Kidney tubule cell (primary cell): ENCODE results near the gene C4A.
A peak's percentile ranks its signal among the peaks of the same experiment; 100 is the strongest.
"Not testable (repeated sequence)": the region's sequence is repeated elsewhere in the genome, so short reads cannot be mapped to it uniquely, and the experiment has no call there.

Source experiments
- DNase-seq: peaks from one replicate; pipeline ENCODE4 v3.0.0-alpha.2; 2018; ENCODE audit warnings: low spot score

Gene C4A

DNA sequence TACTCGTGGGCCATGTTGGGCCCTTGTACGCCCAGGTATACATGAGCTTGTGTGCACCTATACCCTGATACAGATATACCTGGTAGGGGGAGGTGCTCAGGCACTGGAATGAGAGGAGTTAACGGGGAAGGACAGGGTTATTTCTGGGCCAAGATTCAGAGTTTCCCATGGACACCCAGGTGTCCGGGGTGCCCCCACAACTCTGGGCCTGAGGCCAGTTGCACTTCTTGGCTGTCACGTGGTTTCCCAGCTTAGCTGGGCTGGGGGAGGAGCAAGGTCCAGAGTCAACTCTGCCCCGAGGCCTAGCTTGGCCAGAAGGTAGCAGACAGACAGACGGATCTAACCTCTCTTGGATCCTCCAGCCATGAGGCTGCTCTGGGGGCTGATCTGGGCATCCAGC, at the start of gene C4A:
Gene C4A (plus strand): TSS at position 314 of the 400 bp plus-strand sequence. CDS start 51 bp downstream, at position 365.
- not testable (repeated sequence) for DNase-seq

DNA sequence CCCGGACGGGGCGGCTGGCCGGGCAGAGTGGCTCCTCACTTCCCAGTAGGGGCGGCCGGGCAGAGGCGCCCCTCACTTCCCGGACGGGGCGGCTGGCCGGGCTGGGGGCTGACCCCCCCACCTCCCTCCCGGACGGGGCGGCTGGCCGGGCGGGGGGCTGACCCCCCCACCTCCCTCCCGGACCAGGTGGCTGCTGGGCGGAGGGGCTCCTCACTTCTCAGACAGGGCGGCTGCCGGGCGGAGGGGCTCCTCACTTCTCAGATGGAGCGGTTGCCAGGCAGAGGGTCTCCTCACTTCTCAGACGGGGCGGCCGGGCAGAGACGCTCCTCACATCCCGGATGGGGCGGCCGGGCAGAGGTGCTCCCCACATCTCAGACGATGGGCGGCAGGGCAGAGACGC, 49.7 kb upstream of the C4A start:
- DNase-seq = not testable (repeated sequence)

- DNase-seq = no peak
These were observed 48.3 kb upstream of the C4A start for GRCh38 chr6:31933537-31933936.

GRCh38 chr6:31935021-31935420, 46.8 kb upstream of the C4A start:
- no peak for DNase-seq

GRCh38 chr6:31935823-31936222, 46.0 kb upstream of the C4A start:
- no peak for DNase-seq

GRCh38 chr6:31940256-31940664, 41.6 kb upstream of the C4A start:
- peak; percentile 67 for DNase-seq

DNA sequence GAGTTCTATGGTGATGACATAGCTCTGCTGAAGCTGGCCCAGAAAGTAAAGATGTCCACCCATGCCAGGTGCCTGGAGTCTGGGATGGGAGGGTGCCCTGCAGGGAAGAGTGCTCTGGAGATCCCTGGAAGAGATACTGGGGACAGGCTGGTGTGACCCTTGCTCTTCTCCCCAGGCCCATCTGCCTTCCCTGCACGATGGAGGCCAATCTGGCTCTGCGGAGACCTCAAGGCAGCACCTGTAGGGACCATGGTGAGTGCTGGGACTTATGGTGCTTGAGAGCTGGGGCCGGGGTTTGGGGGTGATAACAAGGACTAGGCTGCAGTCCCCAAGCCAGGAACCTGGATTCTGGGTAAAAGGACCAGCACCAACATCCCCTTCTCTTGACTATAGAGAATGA, 38.1 kb upstream of the C4A start:
- DNase-seq = no peak

- no peak for DNase-seq
These were observed 36.7 kb upstream of the C4A start for GRCh38 chr6:31945154-31945506.

GRCh38 chr6:31945507-31946369, 36.1 kb upstream of the C4A start, which contains the start of gene CFB:
Gene CFB, plus strand, starts transcription at chr6:31946095. Its CDS starts 127 bp downstream, at chr6:31946222.
- peak; percentile 91 for DNase-seq

DNA sequence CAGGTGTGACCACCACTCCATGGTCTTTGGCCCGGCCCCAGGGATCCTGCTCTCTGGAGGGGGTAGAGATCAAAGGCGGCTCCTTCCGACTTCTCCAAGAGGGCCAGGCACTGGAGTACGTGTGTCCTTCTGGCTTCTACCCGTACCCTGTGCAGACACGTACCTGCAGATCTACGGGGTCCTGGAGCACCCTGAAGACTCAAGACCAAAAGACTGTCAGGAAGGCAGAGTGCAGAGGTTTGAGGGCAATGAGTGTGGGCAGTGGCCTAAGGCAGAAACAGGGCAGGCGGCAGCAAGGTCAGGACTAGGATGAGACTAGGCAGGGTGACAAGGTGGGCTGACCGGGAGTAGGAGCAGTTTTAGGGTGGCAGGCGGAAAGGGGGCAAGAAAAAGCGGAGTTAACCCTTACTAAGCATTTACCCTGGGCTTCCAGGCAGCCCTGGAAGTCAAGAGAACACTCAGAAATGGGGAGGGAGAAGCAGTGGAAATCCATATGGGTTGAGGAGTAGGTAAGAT, 35.4 kb upstream of the C4A start:
- DNase-seq = no peak

DNA sequence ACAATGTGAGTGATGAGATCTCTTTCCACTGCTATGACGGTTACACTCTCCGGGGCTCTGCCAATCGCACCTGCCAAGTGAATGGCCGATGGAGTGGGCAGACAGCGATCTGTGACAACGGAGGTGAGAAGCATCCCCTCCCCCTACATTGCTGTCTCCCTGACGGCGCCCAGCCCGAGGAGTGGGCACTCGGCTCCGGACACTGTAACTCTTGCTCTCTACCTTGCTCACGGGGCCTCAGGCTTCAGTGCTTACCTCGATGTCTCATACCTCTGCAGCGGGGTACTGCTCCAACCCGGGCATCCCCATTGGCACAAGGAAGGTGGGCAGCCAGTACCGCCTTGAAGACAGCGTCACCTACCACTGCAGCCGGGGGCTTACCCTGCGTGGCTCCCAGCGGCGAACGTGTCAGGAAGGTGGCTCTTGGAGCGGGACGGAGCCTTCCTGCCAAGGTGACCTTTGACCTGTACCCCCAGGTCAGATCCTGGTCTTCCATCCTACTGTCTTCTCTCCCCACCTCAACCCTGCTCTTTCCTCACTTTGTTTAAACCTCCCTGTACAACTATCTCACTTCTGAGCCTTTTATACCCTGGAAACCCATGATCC, 34.7 kb upstream of the C4A start:
- no peak for DNase-seq

DNA sequence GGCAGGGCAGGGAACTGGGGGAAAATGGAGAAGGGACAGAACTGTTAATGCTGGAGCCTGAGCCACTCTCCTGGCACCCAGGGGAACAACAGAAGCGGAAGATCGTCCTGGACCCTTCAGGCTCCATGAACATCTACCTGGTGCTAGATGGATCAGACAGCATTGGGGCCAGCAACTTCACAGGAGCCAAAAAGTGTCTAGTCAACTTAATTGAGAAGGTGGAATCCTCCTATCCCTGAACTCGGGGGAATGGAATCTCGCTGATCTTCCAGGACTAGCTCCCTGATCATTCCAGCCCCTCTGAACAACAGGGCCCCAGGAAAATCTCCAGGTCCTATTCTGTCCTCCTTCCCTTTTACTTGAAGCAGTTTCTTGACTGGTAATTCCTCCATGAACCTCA, 34.0 kb upstream of the C4A start:
- DNase-seq = no peak

GRCh38 chr6:31948306-31948705, 33.6 kb upstream of the C4A start:
- DNase-seq = no peak

DNA sequence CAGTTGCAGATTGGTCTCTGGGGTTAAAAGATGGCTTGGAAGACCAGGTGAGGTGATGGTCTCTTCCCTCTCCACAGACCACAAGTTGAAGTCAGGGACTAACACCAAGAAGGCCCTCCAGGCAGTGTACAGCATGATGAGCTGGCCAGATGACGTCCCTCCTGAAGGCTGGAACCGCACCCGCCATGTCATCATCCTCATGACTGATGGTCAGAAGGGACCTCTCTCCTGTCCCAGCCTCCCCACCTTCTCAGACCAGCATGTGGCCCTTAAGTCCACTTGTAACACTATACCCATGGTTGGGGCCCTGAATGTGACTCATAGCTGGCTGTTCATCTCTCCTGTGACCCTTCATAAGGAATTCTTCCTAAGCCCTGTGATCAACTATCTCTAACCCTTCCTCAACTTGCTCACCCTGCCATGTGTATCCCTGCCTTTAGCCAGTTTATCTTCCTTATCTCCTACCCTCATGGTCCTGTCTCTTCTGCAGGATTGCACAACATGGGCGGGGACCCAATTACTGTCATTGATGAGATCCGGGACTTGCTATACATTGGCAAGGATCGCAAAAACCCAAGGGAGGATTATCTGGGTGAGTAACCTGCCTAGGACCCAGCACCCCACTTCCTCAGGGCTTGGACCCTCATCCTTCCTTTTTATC, 33.0 kb upstream of the C4A start:
- DNase-seq = peak; percentile 14

DNA sequence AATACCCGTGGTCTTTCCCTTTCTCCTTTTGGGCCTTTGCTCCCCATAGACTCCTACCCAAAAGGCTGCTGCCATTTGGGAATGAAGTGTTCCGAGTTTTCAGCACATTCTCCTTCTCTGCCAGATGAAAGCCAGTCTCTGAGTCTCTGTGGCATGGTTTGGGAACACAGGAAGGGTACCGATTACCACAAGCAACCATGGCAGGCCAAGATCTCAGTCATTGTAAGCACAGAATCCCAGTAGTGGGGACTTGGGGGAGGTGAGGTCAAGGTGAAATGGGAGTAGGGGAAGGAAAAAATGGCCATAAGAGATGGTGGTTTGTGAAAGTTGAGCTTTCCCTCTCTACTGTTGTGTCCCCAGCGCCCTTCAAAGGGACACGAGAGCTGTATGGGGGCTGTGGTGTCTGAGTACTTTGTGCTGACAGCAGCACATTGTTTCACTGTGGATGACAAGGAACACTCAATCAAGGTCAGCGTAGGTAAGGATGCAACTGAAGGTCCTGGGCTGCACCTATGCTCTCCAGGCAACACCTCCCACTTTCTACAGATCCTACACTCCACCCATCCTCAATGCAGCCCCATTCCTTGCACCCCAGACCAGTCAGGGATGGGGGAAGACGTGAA, 31.8 kb upstream of the C4A start:
- no peak for DNase-seq

- DNase-seq = peak; percentile 67
These were observed 29.6 kb upstream of the C4A start for GRCh38 chr6:31952140-31952805.

DNA sequence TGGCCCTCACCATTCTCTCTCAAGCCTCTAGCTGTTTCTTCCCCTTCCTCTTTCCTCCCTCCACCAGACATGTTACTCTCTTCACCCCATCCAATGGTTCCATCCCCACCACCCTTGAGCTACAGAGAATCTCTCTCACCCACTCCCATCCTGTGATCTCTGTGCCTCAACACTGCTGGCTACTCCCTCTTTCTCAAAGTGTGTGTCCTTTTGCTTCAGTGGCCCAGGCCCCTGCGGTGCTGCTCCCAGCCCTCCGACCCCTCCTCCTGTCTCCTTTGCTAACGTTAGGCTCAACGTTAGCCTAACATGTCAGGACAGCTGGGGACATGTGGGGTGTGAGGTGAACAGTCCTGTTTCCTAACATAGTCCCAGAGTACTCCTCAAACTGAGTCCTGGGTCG, 29.0 kb upstream of the C4A start:
- DNase-seq = no peak

GRCh38 chr6:31954511-31954910, 27.3 kb upstream of the C4A start:
- DNase-seq = no peak

DNA sequence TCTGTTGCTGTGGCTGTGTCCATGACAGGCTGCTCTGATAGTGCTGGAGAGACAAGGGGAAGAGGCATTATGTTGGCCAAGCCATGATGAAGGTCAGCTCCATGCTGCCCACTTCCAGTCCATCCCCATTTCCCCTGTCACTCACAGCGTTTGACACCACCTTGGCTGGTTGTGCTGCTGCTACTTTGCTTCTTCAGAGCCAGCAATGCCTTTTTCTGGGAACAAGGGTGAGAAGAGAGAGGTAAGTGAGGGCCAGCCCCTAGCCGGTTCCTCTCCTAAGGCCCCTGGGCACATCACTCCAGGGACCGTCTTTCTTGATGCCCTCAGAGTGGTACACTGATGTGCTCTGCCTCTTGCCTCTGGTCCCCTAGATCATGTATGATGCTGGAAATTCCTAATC, 25.1 kb upstream of the C4A start:
- no peak for DNase-seq

DNA sequence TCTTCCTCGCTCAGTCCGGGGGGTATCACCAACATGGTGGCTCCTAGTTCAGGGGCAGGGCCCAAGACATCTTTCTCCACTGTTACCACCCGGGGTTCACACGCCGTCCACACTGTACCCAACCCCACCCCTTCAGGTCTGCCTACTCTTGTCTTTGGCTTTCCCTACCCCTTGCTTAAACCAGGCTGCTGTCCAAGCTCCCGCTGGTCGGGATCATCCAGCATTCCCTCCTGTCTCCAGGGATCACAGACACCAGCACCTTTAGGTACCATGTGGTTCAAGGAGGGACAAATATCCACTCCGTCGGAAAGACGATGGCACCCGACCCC, 23.5 kb upstream of the C4A start:
- DNase-seq = no peak

- peak; percentile 99 for DNase-seq
These were observed 22.8 kb upstream of the C4A start, which contains the start of the genes NELFE and SKIC2 for GRCh38 chr6:31958741-31959739. Gene NELFE, minus strand, starts transcription at chr6:31958971. Its CDS starts 525 bp downstream, at chr6:31958446. Gene SKIC2, plus strand, starts transcription at chr6:31959175. Its CDS starts 18 bp downstream, at chr6:31959193.
